GM18951 (cell line): ENCODE data around the gene FSHR.

Source experiments
- POLR2A ChIP-seq: IDR thresholded peaks from 4 replicates; pipeline ENCODE4 v1.6.1; 2011; ENCODE audit warnings: mild to moderate bottlenecking; ENCODE audit not compliant: insufficient read length, insufficient read depth; ENCODE audit errors: extremely low read depth
- in situ Hi-C: fragments of 300-500 bp; cut with MboI; formaldehyde crosslinking; loops from one replicate; pipeline ENCODE4 v1.12.0; 2022; ENCODE audit warnings: low sequenced_read_pairs, mixed read lengths, inconsistent platforms; ENCODE audit not compliant: unreplicated experiment

The FSHR gene

DNA sequence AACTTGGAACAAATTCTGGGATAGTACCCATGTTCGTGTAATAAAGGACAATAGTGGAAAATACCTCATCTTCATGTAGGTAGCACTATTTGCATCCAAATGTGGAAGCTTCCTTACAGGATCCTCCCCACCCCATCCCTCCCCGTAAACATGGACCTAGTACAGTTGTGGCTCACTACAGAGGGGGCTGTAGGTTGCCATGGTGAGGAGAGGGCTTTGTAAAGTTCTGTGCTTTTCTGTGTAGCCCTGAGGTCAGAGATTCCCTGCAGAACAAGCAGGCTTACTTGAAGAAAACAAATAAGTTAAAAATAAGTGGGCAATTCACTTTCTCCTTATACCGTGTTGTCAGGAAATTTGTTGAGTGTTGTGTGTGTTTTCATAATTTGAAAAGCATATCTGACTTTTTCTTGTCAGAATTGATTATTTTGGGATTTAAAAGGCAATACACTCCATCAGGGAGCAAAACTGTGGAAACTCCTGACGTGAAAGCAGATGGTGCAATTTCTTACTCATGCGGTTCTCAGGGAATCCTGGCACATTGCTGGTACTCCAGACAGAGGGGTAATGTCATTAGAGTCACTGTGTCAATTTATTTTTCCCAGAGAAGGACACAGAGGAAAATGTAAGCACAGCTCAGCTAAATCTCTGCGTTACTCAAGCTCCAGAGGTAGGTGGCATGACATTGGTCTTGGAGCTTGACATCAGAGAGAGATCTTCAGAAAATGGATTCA, 224.6 kb downstream of the FSHR start:
- in situ Hi-C loops, result loop anchor here (25.0 kb wide), 1 partner anchor 558 kb away; no protein-coding TSS in a partner anchor
- TF ChIP-seq POLR2A, result no peak

DNA sequence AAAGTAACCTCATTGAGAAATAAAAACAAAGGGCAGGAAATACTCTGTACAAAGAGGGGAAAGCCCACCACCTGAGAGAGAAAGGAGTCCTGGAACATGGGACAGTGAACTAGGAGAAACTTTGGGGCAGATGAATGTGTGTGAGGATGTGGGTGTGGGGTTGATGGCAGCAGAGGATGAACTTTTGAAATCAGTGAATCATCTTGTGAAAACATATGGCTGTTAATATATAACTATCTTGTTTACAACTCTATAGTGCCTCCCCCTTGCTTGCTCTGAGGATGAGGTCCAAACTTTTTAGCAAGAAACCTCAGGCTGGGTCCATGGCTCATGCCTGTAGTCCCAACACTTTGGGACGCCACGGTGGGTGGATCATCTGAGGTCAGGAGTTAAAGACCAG, 227.0 kb downstream of the FSHR start:
- no peak for TF ChIP-seq POLR2A
- in situ Hi-C loops, result loop anchor here (25.0 kb wide), 1 partner anchor 560 kb away; no protein-coding TSS in a partner anchor

DNA sequence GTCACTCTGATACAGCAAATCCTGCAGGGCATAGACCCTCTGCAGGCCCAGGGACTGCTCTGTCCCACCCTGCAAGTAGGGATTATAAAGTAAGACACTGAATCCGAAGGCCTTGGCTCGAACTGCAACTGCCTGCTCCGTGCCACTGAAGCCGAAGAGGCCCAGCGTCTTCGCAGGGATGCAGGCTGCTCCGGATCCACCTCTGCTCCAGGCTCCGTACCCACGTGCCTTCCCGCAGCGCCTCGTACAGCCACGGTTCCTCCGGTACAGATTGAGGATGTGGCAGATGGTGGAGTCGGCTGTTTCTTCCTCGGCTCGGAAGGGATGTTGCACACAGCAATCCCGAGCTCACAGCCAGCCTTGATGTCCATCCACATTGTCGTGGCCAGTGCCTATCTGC, 238.4 kb downstream of the FSHR start:
- in situ Hi-C loops, result no loop called here
- no peak for TF ChIP-seq POLR2A

DNA sequence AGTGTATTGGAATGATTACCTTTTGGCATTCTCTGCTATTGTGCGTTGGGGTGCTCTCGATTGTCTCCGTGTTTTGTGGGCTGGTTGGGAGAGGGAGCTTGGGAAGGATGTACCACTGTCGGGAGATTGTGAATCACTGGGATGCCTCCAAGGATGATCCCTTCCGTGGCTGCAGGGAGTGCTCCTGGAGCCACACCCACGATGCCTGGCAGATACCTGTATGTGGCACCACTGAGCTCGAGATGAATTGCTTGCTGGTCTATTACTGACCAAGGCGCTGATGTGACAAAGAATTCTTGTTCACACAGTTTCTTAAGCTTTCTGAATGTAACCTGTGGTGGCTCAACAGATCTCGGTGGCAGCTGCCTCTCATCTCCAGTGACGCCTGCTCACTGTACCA, 239.1 kb downstream of the FSHR start:
- no peak for TF ChIP-seq POLR2A
- in situ Hi-C loops, result no loop called here

DNA sequence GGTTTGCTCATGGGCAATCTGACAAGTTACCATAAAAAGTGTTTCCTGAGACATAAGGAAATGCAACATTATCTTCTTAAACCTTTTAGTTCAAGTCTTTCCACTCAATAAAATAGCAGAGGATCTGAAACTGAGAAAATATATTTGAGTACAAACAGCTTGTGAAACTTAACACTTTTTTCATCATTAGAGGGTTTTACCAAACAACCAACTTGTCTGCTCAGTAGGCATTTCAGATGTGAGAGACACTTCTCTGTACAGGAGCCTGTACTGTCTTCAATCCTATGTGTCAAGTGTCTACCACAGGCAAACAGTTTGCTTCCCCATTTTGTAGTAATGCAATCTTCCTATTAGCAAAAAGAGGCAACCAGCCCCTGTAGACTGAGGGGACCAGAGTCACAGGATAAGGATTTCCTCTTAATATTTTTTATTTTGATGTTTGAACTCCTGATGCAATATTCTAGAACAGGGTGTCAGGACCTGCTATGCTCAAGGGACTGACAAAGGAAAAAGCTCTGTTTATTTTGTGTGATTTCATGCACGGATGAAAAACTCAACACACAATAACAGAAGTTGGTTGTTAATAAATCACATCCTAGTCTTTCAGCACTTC, 239.7 kb downstream of the FSHR start:
- in situ Hi-C loops, result no loop called here

More for the DNA sequence above, 239.7 kb downstream of the FSHR start:
- TF ChIP-seq POLR2A, result no peak
